K562 (cell line): ENCODE results near the gene KRT38. TPM values are rescaled to one million over a fixed set of nuclear protein-coding genes. Genes with fewer than 3 reads are reported as not detected.

ENCODE experiments used
- ATAC-seq: fragments of 200-7000 bp; cut with Tn5 transposase; 3 replicates; pipeline ENCODE4 v1.9.1; 2020; ENCODE audit warnings: moderate library complexity
- BruUV-seq: library from RNA; stranded (reverse); fragments of 400-500 nt; replicated peaks from 2 replicates; lab custom pipeline; 2021; lab: Mats Ljungman, UMichigan
- CTCF ChIA-PET: fragments of 300-600 bp; formaldehyde crosslinking; extraction: SDS; loops from one replicate; lab custom pipeline; 2021; ENCODE audit warnings: low intra/inter-chr PET ratio; lab: Yijun Ruan, JAX
- POLR2A ChIA-PET: fragments of 300-600, 350-650 bp; sonication (Branson Sonifier 250); formaldehyde crosslinking; extraction: SDS; loops from one replicate; lab custom pipeline; 2021; ENCODE audit warnings: antibody characterized with exemption, inconsistent platforms; lab: Yijun Ruan, JAX
- DNase-seq, 4 experiments: peaks; one replicate each; pipeline versions ENCODE4 v3.0.0 to v3.0.0-alpha.2; 2011 to 2018; ENCODE audit warnings: low spot score in 3 of 4, mixed read lengths in 3 of 4; ENCODE audit errors: extremely low read depth in 1 of 4
- FAIRE-seq: peaks from 2 replicates; lab custom pipeline; 2011; peaks lifted over from hg19 to GRCh38; lab: Jason Lieb, UNC
- H2AFZ ChIP-seq: 2 replicates; pipeline ENCODE4 v1.6.0; 2011; ENCODE audit warnings: low read depth, low read length, control low read depth, inconsistent platforms
- H3K27ac ChIP-seq: fragments of 200-600 bp; 3 replicates; pipeline ENCODE4 v1.8.0; 2011; ENCODE audit warnings: low read depth, mild to moderate bottlenecking, control low read depth, inconsistent platforms, low read length, moderate library complexity, mixed read lengths; ENCODE audit errors: extremely low read depth
- H3K27me3 ChIP-seq, 2 experiments: fragments of 300-600 bp in 1 of 2; 2 replicates in 1 of 2; 3 replicates in 1 of 2; pipeline versions ENCODE4 v1.6.0 to v1.8.0; 2011; ENCODE audit warnings: inconsistent platforms in 2 of 2, low read length in 2 of 2, mild to moderate bottlenecking in 1 of 2, mixed read lengths in 1 of 2, moderate library complexity in 1 of 2; ENCODE audit not compliant: control insufficient read depth in 2 of 2, insufficient read depth in 2 of 2
- H3K36me3 ChIP-seq: fragments of 300-600 bp; 3 replicates; pipeline ENCODE4 v1.8.0; 2011; ENCODE audit warnings: mild to moderate bottlenecking, low read length, inconsistent platforms; ENCODE audit not compliant: control insufficient read depth, insufficient read depth
- H3K4me1 ChIP-seq, 2 experiments: fragments of 200-600 bp in 1 of 2; replicated peaks in 1 of 2; 2 replicates in 1 of 2; 3 replicates in 1 of 2; pipeline versions ENCODE4 v1.5.1 to v1.8.0; 2011; ENCODE audit warnings: inconsistent platforms in 2 of 2, low read length in 2 of 2, mild to moderate bottlenecking in 1 of 2, mixed read lengths in 1 of 2, moderate library complexity in 1 of 2; ENCODE audit not compliant: control insufficient read depth in 2 of 2, insufficient read depth in 2 of 2
- H3K4me2 ChIP-seq: 2 replicates; pipeline ENCODE4 v1.6.1; 2011; ENCODE audit warnings: low read length, control low read depth, inconsistent platforms, mixed read lengths; ENCODE audit not compliant: insufficient read depth
- H3K4me3 ChIP-seq: fragments of 200-600 bp; sonication (generic), shearing (Covaris generic); 2 replicates; pipeline ENCODE4 v1.5.1; 2016; ENCODE audit warnings: control low read depth, inconsistent platforms
- H3K79me2 ChIP-seq: fragments of 200-600 bp; 3 replicates; pipeline ENCODE4 v1.8.0; 2011; ENCODE audit warnings: low read length, inconsistent platforms; ENCODE audit not compliant: control insufficient read depth, insufficient read depth
- H3K9ac ChIP-seq, 2 experiments: 2 replicates each; pipeline versions ENCODE4 v1.6.0 to v1.6.1; 2011; ENCODE audit warnings: low read depth in 2 of 2, low read length in 2 of 2, control low read depth in 1 of 2, inconsistent platforms in 1 of 2, mild to moderate bottlenecking in 1 of 2, mixed read lengths in 1 of 2; ENCODE audit not compliant: insufficient read depth in 1 of 2
- H3K9me1 ChIP-seq: one replicate; pipeline ENCODE4 v1.6.0; 2011; ENCODE audit warnings: inconsistent platforms, mild to moderate bottlenecking, low read length, moderate library complexity; ENCODE audit not compliant: control insufficient read depth, insufficient read depth
- H3K9me3 ChIP-seq: replicated peaks from 2 replicates; pipeline ENCODE4 v1.5.1; 2011; ENCODE audit warnings: low read depth, low read length, inconsistent platforms; ENCODE audit not compliant: control insufficient read depth, insufficient read depth
- H4K20me1 ChIP-seq: replicated peaks from 2 replicates; pipeline ENCODE4 v1.6.1; 2011; ENCODE audit warnings: low read length, inconsistent platforms, mixed read lengths; ENCODE audit not compliant: control insufficient read depth, insufficient read depth
- FOS ChIP-seq: IDR thresholded peaks from 3 replicates; pipeline ENCODE4 v1.6.1; 2011; ENCODE audit not compliant: insufficient read length; ENCODE audit errors: extremely low read depth
- GABPB2 ChIP-seq: fragments of 250-450 bp; sonication (Bioruptor Pico); conservative IDR thresholded peaks from 2 replicates; pipeline ENCODE4 v1.5.1; 2021; ENCODE audit warnings: mild to moderate bottlenecking
- HMGN3 ChIP-seq: IDR thresholded peaks from 2 replicates; pipeline ENCODE4 v1.6.1; 2011; ENCODE audit warnings: borderline replicate concordance, low read depth, mild to moderate bottlenecking, mixed read lengths, low read length; ENCODE audit not compliant: insufficient read length; ENCODE audit errors: extremely low read depth
- LARP7 ChIP-seq: fragments of 450-650 bp; IDR thresholded peaks from 2 replicates; pipeline ENCODE4 v1.6.1; 2016
- MBD1 ChIP-seq: fragments of 250-450 bp; sonication (Bioruptor Pico); IDR thresholded peaks from 2 replicates; pipeline ENCODE4 v1.8.0; 2022; ENCODE audit warnings: inconsistent platforms
- NFXL1 ChIP-seq: fragments of 450-650 bp; formaldehyde crosslinking; IDR thresholded peaks from 2 replicates; pipeline ENCODE4 v1.4.0; 2021; ENCODE audit warnings: mild to moderate bottlenecking
- NR0B1 ChIP-seq: fragments of 450-650 bp; IDR thresholded peaks from one replicate; pipeline ENCODE4 v1.6.1; 2018; ENCODE audit warnings: mild to moderate bottlenecking, moderate library complexity; ENCODE audit not compliant: partially characterized antibody
- PBX2 ChIP-seq, 2 experiments: IDR thresholded peaks in 1 of 2; conservative IDR thresholded peaks in 1 of 2; 2 replicates each; pipeline ENCODE4 v1.6.1; 2016; ENCODE audit warnings: low read depth in 2 of 2, mild to moderate bottlenecking in 1 of 2, missing compliant biosample characterization in 1 of 2, missing genetic modification characterization in 1 of 2, moderate library complexity in 1 of 2
- POLR2A ChIP-seq: fragments of 450-650 bp; conservative IDR thresholded peaks from 2 replicates; pipeline ENCODE4 v1.6.1; 2016
- SMAD1 ChIP-seq: fragments of 150-350 bp; IDR thresholded peaks from 2 replicates; pipeline ENCODE4 v1.6.1; 2014; ENCODE audit warnings: low read length, low read depth; ENCODE audit not compliant: partially characterized antibody
- TBP ChIP-seq: optimal IDR thresholded peaks from 2 replicates; pipeline ENCODE3; 2011; ENCODE audit warnings: low read depth, low read length, improper control_type of control experiment
- TCF7L2 ChIP-seq: fragments of 150-350 bp; IDR thresholded peaks from 2 replicates; pipeline ENCODE4 v1.6.1; 2016; ENCODE audit warnings: low read depth, mild to moderate bottlenecking, low read length, moderate library complexity
- ZNF165 ChIP-seq: fragments of 250-450 bp; sonication (Bioruptor Pico); IDR thresholded peaks from 2 replicates; pipeline ENCODE4 v1.4.0; 2020; ENCODE audit warnings: borderline replicate concordance
- ZNF76 ChIP-seq: fragments of 250-450 bp; sonication (Bioruptor Pico); IDR thresholded peaks from 2 replicates; pipeline ENCODE4 v1.4.0; 2020; ENCODE audit warnings: mild to moderate bottlenecking, moderate library complexity, borderline replicate concordance
- WGBS: fragments of 100-300 bp; shearing (Covaris generic); methylation state at CpG from one replicate; pipeline ENCODE4 v1.1.6; 2016; ENCODE audit warnings: low coverage, mixed read lengths; ENCODE audit not compliant: insufficient coverage; ENCODE audit errors: missing lambda C conversion rate; 5-methylcytosine and 5-hydroxymethylcytosine counted together
- in situ Hi-C: fragments of 300-500 bp; cut with MboI; formaldehyde crosslinking; loops from 4 replicates; pipeline ENCODE4 v1.15.0; 2018; ENCODE audit warnings: inconsistent platforms, mixed read lengths
- intact Hi-C: fragments of 100-400 bp; cut with micrococcal nuclease; formaldehyde crosslinking; loops from 2 replicates; pipeline ENCODE4 v1.14.2; 2022
- polyA plus RNA-seq, 8 experiments: library from polyadenylated mRNA; depleted of rRNA in 4 of 8; stranded (reverse) in 5 of 8; unstranded in 3 of 8; fragments of >200 nt; fragmentation: Nextera tagmentation in 2 of 8; fragmentation: Illumina TruSeq in 1 of 8; extraction: Ambion mirVana in 2 of 8; extraction: Trizol in 1 of 8; gene quantifications; 2 replicates each; pipeline versions ENCODE4 v1.2.1 to v1.2.3, GENCODE V29; 2011 to 2014; ENCODE audit warnings: inconsistent platforms in 1 of 8, missing spikeins in 1 of 8
- total RNA-seq, 7 experiments: library from RNA; depleted of rRNA in 6 of 7; stranded (reverse); fragments of >200 nt in 6 of 7; fragmentation: Illumina TruSeq in 2 of 7; extraction: Trizol in 2 of 7; gene quantifications; 2 replicates each; pipeline versions ENCODE4 v1.2.1 to v1.2.3, GENCODE V29; 2011 to 2021; ENCODE audit warnings: low replicate concordance in 1 of 7

The KRT38 gene
- total and polyA plus RNA-seq, 9 of the 15 experiments (the other 6 are each of a cell fraction or from before 2014, with no cell fraction given) = not detected

GRCh38 chr17:41415411-41415810 lies 25.4 kb downstream of the KRT38 start:
- Histone ChIP-seq H3K27me3 (peaks cover 16 to 30% of the 10 kb centered on the region in 2 experiments; a peak in 3 of 5 replicates), H3K36me3 (no peaks in the 10 kb centered on the region), H3K4me3 (no peak overlapping the region), H3K27ac (no peak overlapping the region), H3K9me3 (no peaks in the 10 kb centered on the region), H3K79me2 (no peaks in the 10 kb centered on the region), H3K9me1 (no peaks in the 10 kb centered on the region), H3K4me2 (no peak overlapping the region), H3K9ac (no peak overlapping the region), H4K20me1 (no peaks in the 10 kb centered on the region), H2AFZ (no peak overlapping the region), H3K4me1 (no peaks in the 10 kb centered on the region)
- POLR2A ChIA-PET = interaction anchor here (1.4 to 1.9 kb wide), 2 partner anchors 10 to 12 kb away, joined by 4 to 5 read pairs; no protein-coding TSS in a partner anchor
- ATAC-seq (no peak), DNase-seq (no peak), FAIRE-seq (no peak)
- CTCF ChIA-PET = no interaction called here
- WGBS = 0% methylated on average over 4 of the region's 4 CpGs
- in situ Hi-C loops = no loop called here
- no peak for TF ChIP-seq TBP
- no peak for TF ChIP-seq LARP7
- no peak for TF ChIP-seq HMGN3
- TF ChIP-seq MBD1 (CRISPR knock-in tag) = no peak
- TF ChIP-seq FOS = no peak
- TF ChIP-seq ZNF165 = no peak
- no peak for TF ChIP-seq NFXL1 (CRISPR knock-in tag)
- TF ChIP-seq GABPB2 = no peak
- no peak for TF ChIP-seq POLR2A
- TF ChIP-seq PBX2 (CRISPR knock-in tag; IDR thresholded peaks at IDR 0.05; ENCODE audit: low read depth) = no peak
- TF ChIP-seq PBX2 (tag; conservative IDR thresholded peaks at IDR 0.05; ENCODE audit: low read depth) = no peak
- no peak for TF ChIP-seq NR0B1
- TF ChIP-seq TCF7L2 = no peak
- TF ChIP-seq SMAD1 = no peak
- TF ChIP-seq ZNF76 (CRISPR knock-in tag) = no peak
- intact Hi-C loops = no loop called here
- BruUV-seq = no TSS peak
